Activated CD8-positive, alpha-beta memory T cell treated with anti-CD3 and anti-CD28 coated beads, Interleukin-2, amount 50 U/mL, for 48 hours (primary cell): ENCODE data around the gene CDC42EP5.
A peak's percentile ranks its signal among the peaks of the same experiment; 100 is the strongest.

ENCODE experiments used
- DNase-seq: peaks from one replicate; pipeline ENCODE4 v3.0.0-alpha.2; 2020

The CDC42EP5 gene

DNA sequence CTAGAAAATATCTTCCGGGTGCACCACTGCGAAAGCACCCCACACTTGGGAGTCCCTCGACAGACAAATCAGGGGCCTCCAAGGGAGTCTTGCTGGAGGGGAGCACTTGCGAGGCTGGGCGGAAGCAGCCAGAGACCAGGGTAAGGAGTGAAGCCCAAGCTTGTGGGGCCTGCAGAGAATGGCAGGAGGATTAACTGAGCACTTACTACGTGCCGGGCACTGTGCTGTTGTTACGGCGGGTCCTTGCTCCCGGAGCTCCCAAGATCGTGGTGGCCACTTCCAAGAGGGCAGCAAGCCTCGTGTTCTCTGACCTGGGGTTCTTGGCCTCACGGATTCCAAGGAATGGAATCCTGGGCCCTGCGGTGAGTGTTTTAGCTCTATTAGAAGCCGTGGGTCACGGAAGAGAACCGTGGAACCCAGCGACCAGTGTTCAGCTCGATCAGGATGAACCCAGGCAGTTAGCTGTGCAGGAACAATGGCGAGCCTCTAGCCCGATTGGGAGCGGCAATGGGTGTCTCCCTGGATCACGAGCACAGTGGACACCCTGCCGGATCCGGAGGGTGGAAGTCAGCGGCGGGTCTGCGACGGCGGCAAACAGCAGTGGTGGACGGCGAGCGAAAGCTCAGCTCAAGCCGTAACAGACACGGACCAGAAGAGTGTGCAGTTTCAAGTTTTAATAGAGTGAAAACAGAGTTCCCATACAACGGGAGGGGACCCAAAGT, 48.3 kb downstream of the CDC42EP5 start:
- DNase-seq: no peak

DNA sequence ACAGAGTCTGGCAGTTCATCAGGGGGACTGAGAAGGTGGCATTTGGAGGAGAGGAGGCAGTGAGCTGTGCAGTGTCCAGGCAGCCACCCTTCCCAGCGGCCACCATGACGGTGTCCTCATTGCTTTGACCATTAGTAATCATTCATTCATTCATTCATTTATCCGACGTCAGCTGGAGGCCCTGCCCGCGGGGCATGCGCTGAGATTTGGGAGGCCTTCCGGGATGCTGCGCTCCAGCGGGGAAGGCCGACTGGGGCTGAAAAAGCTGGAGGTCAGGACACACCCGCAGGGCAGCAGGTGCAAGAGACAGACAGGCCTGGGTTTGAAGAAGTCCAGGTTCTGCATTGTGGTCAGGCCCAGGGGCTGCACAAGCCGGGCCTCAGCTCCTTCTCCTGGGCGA, 48.9 kb downstream of the CDC42EP5 start:
- no peak for DNase-seq

DNA sequence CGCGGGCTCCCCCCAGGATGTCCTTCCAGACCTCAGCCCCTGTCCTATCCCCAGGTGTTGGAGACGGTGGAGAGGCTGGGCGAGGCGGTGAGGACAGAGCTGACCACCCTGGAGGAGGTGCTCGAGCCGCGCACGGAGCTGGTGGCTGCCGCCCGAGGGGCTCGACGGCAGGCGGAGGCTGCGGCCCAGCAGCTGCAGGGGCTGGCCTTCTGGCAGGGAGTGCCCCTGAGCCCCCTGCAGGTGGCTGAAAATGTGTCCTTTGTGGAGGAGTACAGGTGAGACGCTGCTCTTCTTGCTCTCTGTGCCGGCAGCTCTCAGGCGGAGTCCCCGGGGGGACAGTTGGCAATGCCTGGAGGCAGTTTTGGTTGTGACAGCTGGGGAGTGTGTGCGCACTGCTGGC, 51.0 kb downstream of the CDC42EP5 start:
- no peak for DNase-seq

DNA sequence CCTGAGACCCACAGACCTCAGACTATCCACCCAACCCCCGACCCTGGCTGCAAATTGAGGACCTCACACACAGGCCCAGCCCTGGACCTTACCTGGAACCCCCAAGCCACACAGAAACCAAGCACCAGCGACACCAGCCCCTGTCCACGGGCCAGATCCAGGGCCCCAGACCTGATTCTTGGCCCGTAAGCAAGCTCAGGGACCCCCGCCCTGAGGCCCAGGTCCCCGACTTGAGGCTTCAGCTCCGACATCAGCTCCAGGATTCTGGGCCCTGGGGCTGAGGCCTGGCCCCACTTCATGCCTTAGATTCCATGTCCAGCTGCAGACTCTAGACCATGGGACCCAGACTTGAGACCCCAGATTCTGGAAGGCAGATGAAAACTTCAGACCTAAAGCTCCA, 51.6 kb downstream of the CDC42EP5 start:
- DNase-seq: no peak

DNA sequence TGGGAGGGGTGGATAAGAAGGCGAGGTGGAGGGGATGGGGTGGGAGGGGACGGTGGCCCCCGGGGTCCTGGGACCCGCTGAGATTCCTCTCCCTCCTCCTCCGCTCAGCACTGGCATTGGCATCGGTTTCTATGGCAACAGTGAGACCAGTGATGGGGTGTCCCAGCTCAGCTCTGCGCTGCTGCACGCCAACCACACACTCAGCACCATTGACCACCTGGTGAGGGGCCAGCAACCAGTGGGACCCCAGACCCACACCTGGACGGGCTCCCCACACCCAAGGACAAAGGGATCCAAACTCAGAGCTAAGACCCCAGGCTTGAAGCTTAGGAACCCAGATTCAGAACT, 52.0 kb downstream of the CDC42EP5 start:
- no peak for DNase-seq

DNA sequence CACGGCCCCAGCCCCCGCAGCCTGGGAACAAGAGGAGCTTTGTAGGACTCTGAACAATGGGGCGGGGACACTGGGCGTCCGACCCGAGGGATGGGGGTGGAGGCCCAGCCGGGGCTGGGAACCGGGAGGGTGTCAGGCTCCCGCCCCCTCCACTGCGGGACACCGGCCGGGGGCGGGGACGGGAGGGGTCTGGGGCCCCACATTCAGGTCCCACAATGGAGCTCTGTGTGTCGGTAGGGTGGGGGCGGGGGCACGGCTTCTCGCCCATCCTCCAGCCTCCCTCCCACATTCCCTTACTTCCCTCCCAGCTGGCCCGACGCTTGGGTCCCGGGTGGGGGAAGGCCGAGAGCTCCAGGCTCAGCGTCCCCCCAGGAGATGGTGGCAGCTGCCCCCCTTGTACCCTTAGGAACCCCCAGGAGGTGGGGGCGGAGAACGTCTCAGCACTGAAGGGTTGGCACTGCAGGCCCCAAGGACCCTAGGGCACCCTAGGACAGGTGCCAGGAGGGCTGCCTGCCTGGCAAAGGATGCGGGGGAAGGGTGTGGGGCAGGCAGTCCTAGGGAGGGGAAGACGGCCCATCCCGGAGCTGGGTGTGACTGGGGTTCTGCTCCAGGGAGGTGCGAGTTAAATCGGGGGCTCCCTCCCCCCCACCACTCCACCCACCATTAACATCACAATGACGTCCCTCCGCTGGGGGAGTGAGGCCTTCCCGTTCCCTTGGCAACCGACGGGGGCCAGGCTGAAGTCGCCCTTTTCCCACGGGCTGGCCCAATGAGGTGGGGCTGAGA, 52.5 kb downstream of the CDC42EP5 start:
- no peak for DNase-seq

DNA sequence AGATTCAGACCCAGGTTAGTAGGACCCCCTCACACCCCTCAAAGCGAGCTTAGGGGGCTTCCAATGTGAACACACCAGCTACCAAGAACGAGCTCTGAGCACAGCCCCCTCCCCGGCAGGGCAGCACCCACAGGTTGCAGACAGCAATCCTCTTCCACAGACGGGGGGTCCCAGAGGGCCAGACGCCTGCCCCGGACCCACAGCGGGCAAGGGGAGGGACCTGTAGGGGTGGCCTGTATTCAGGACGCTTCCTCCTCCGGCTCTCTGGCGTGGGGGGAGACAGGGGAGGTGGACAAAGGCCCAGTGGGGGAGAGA, 53.1 kb downstream of the CDC42EP5 start:
- no peak for DNase-seq

DNA sequence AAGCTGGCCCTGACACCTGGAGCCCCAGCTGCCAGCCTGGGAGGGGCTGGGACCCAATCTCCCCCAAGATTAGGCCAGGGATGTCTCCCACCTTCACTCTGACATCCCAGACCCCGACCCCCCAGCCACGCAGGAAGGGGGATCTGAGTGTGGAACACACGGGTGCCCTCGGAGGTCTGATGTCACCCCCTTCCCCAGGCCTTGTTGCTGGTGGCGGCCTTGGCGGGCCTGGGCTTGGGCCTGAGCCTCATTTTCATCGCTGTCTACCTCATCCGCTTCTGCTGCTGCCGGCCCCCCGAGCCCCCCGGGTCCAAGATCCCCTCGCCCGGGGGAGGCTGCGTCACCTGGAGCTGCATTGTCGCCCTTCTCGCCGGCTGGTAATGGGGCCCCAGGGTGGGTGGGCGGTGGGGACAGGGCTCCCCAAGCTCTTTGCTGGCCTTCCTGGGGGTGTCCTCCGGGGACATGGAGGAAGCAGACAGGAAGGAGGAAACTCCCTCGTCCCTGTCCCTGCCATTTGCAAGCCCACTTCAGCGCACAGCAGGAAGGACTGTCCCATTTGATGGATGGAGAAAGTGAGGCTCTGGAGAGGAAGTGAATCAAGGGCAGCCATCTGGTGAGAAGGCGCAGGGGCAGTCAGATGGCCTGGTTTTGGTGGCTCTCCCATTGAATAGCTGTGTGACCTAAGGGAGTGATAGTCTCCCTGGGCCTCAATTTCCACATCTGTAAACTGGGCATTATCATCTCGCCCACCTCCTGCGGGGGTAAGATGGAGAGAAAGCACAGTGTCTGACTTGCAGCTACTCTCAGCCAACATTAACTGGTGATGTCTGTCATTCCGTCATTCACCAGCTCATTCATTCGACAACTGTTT, 53.9 kb downstream of the CDC42EP5 start:
- no peak for DNase-seq

DNA sequence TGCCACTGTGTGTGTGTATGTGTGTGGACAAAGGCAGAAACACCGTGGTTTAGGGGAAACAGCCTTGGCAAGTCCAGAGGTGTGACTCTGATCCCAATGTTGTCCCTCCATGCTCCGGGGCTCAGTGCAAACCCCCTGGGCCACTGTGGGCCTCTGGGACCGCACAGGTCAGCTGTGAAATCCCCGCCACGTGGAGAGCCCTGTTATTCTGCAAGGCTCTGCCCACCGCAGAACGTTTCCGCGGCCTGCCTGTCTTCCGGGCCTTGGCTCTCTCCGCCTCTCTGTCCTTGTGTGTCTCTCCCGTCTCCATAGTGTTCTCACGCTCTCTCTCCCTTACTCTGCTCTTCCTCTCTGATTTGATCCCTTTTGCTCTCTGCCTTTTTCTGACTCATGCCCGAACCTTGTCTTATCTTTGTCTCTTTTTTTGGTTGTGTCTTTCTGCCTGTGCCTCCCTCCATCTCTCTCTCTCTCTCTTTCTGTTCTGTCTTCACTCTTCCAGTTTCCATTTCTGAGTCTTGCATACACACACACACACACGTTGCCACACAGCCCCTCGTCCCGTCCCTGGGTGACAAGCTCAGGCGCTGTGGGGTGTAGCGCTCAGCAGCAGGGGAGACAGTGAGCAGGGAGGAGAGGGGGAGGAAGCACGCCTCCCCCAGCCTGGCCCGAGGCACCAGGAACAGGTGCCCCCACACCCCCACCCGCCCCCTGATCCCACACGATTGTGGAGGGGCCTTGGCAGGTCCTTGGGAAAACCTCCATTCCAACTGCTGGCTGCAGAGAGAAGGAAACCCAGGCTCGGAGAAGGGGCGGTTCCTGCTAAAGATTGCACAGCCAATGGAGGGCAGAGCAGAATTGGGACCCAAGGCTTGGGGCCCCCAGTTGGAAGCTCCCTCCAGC, 54.8 kb downstream of the CDC42EP5 start:
- DNase-seq: no peak

DNA sequence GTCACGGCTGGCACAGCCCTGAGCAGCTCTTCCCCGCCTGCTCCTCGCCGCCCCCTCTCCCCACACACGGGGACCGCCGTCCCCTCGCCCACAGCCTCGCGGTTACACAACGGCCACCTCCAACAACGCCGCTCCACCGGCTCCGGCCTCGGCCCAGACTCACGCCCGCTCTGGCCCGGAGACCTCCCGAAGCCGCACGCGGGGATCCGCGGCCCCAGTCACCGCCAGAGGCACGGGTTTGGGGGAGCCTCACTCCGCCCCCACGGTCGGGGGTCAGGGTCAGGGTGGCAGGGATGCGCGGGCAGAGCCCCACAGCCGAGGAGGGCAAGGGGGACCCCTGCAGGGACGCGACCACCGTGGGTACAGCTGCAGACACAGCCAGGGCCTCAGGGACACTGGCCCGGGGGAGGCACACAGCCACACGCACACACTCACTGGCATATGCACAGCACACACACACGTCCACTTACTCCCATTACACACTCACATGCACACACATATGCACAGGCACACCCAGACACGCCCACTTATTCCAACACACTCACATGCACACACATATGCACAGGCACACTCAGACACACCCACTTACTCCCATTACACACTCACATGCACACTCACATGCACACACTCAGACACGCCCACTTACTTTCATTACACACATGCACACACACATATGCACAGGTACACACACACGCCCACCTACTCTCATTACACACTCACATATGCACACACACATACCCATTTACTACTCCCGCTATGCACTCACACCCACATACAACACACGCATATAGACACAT, 56.2 kb downstream of the CDC42EP5 start:
- DNase-seq: no peak

DNA sequence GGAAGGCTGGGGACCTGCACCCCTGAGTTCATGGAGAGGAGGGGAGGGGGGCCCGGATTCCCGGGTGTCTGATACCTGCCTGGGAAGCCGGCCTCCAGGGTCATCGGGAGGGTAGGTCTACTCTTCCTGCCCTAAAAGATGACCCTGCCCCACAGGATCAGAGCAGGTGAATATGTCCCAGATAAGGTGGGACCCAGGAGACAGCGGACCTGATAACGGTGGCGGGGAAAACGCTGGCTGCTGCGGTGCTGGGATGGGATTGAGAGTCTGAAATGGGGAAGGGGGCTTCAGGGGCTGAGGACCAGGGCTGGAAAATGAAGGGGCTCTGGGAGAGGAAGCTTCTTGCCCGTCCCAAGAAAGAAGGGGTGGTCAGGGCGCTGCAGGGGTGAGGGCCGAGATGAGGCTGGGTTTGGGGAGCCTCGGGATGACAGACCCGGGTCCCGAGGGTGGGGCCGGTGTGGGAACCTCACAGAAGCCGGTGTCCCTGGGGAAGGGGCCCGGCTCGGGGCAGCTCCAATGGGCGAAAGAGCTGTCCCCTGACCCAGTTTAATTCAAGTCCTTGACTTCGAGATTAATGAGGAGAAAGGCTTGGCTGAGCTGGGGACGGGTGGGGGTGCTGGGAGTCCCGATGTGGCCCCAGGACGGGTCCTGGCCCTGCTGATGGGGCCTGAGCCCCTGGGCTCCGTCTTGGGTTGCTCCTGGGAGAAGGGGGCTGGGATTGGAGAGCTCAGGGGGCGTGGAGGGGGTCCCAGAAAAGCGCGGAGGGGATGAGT, 57.0 kb downstream of the CDC42EP5 start:
- no peak for DNase-seq

DNA sequence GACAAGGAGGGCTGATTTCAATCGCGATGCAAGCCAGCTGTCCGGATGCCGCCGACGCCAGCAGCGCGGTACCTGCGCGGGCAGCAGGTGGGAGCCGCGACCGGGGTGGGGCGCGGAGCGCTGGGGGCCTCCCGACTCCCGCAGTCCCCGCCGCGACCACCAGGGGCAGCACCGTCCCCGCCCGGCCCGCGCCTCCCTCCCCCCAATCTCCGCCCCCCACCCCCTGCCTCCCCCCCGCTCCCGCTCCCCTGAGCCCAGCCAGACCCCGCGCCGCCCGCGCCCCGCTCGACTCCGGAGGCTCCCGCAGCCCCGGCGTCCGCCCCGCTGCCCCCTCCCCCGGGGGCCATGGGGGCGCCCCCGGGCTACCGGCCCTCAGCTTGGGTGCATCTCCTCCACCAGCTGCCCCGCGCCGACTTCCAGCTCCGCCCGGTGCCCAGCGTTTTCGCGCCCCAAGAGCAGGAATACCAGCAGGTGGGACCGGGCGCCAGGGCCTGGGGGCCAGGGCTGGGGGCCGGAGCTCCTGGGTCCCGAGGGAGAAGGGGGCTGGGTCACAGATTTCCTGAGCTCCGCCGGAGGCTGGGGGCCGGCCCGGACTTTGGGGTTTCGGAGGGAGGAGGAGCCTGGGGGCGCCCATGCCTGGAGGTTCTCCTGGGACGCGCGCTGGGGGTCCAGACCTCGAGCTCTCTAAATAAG, 57.7 kb downstream of the CDC42EP5 start, which contains the start of gene TTYH1:
Gene TTYH1, plus strand, starts transcription at position 257 of the 693 bp plus-strand sequence. Its CDS starts 89 bp downstream, at position 346.
- peak; percentile 86 for DNase-seq
